Stimulated activated CD4-positive, alpha-beta T cell treated with anti-CD3 and anti-CD28 coated beads, Interleukin-4, amount 100 ng/mL, for 4 hours (primary cell): ENCODE data around the gene RTN4R.
"Not testable (repeated sequence)": the region's sequence is repeated elsewhere in the genome, so short reads cannot be mapped to it uniquely, and the experiment has no call there.

ENCODE experiments used
- DNase-seq, 2 experiments: peaks; one replicate each; pipeline ENCODE4 v3.0.0-alpha.2; 2020

Gene RTN4R

DNA sequence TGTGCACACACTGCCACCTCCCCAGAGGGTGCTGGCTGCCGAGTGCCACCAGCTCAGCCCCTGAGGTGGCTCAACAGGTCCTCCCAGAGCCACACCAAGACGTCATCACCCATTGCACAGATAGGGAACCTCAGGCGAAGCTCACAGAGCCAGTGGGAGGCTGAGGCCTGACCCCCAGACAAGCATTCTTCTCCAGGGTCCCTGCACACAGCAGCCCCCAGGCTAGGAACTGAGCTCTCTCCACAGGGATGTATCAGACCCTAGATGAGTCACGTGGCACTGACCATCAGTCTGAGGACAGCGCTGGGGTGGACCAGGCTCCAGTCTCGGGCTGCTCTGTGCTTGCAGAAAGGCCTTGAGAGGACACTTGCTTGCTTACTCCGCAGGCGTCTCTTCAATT lies 1.6 kb upstream of the RTN4R start:
- DNase-seq = not testable (repeated sequence)

DNA sequence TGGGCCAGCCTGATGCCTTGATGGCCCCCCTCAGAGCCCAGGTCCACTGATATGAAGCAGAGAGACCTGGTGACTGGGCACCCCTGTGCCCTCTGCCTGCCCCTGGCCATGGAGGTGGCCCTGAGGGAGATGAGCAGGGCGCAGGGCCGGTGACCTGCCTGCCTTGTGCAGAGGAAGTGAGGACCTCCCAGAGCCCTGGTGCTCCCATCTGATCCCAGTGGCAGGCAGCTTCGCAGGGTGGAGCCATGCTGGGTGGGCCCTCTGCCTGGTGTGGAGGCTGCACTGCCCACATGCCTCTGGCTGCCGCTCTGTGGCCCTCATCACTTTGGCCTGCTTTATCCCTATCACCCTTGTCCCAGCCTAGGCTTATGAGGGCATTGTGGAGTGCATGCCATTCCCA lies 1.1 kb upstream of the RTN4R start:
- DNase-seq = not testable (repeated sequence)

DNA sequence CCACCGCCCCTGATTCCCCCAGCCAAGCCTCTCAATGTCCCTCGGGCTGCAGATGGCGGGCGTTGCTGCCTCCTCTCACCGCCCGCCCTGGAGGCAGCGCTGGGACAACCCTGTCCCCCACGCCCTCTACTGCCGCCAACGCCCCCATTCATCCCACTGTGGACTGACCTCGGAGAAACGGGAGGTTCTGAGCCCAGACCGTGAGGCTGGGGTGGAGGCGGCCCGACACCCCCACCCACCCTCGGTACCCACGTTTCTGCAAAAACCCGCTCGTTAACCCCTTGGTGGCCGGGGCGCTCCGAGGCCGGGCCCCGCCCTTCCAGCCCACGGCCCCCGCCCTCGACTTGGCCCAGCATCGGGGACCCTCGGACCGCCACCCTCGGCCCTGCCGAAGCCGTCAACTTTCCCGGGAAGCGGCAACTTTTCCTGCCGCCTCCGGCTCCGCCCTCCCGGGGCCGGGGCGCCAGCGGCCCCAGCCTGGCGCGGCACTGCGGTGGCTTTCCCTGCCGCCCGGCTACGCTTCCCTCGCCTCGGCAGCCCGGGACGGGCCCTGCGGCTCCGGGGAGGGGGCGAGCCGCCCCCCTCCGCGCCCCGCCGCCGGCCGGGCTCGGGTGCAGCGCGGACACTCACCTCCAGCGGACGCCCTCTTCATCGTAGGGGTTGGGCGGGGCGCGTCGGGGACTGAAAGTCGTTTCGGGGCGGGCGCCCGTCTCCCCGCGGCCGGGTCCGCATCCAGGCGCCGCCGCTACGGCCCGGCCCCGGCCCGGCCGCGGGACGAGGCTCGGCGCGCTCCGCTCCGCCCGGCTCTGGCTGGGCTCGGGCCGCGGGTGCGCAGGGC lies 458 bp downstream of the RTN4R start:
- DNase-seq = no peak

DNA sequence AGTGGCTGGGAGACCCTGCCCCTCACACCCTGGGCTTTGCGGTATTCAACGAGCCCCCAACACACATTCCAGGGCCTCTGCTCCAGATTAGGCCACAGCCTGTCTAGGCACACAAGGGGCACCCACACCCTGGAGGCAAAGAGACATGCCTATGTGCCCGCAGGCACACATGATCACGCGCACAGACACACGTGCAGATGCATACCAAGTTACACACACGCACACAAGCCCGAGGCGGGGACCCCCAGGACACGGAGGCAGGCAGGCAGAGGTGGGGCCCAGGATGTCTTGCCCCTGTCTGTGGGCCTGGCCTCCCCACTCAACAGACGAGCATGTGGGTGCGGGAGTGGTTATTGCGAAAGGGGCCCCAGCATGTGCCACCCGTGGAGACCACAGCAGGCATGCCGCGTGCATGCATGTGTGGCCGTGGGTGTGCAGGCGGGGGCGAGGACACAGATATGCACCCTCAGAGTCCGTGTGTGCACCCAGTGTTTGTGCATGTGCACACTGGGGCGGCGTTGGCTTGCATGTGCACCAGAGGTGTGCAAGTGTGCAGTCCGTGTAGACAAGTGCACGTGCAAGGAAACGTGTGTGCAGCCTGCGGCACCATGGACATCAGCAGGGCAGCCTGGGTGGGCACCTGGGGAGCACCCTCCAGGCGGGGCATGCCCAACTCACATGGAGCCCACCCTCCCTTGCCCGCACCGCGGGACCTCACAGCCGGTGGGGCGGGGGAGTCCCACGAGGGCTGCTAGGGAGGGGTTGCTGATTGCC lies 1.3 kb downstream of the RTN4R start:
- not testable (repeated sequence) for DNase-seq

DNA sequence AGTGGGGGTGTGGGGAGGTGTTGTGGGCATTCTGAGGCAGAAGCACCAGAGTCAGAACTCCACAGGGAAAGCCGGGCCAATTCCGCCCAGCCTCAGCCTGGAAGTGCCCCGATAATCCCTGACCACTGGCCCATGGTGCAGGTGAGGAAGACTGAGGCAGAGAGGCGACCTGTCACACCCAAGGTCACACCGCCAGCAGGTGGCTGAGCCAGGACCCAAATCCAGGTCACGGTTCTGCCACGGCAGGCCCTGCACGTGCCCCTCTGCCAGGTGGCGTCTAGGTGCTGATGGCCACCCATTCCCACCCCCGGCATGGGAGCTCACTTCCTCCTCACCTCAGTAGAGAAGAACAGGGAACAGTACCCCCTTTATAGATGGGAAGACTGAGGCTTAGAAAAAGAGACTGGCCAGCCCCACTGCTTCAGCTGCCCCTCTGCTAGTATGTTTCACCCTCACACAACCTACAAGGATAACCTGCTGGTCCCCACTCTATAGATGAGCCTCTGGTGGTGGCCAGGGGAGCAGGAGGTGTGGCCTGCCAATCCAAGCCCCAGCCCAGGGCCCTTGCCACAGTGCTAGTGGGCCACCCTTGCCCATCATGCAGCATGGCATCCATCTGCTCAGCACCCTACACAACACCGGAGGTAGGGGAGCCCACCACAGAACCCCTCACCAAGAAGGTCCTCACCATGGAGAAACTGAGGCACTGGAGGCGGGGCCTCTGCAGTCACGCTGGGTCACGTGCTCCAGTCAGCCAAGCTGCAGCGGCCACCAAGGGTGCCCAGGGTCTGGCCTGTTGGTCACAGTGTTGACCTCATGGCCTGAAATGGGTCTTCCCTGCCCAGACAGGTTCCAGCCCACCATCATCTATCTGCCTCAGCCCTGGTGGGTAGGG lies 2.1 kb downstream of the RTN4R start:
- not testable (repeated sequence) for DNase-seq

DNA sequence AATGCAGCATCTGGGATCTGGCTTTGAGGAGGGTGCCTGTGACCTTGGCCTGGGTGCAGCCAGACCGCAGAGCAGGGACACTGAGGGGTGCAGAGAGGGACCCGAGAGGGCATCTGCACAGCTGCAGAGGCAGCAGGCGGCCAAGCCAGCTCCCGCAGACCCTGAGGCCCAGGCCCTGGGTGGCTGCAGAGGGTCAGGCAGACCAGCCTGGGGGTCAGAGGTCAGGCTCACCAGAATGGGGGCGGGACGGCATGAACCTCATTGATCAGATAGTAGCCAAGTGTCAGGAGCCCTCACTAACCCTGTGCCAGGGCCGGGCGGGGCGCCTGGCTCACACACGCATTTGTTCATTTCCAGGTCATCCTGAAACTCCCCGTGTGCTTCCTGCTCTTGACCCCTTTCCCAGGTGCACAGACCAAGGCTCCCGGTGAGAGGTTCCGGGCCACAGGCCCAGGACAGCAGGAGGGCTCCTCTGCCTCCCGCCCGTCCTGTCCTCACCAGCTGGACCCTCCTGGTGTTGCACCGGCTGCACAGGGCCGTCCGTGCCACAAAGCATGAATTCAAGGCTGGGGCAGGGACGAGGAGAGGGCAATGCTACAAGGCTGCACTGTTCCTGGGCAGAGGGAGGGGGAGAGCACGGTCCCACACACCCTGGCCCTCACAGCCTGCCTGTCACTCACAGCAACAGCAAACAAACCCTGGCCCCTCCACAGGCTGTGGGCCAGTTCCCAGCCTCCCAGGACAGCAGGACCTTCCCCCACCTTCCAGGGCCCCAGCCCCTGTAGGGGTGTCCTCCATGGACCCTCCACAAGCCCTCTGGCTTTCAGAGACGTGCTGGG lies 3.3 kb downstream of the RTN4R start:
- DNase-seq = no peak

DNA sequence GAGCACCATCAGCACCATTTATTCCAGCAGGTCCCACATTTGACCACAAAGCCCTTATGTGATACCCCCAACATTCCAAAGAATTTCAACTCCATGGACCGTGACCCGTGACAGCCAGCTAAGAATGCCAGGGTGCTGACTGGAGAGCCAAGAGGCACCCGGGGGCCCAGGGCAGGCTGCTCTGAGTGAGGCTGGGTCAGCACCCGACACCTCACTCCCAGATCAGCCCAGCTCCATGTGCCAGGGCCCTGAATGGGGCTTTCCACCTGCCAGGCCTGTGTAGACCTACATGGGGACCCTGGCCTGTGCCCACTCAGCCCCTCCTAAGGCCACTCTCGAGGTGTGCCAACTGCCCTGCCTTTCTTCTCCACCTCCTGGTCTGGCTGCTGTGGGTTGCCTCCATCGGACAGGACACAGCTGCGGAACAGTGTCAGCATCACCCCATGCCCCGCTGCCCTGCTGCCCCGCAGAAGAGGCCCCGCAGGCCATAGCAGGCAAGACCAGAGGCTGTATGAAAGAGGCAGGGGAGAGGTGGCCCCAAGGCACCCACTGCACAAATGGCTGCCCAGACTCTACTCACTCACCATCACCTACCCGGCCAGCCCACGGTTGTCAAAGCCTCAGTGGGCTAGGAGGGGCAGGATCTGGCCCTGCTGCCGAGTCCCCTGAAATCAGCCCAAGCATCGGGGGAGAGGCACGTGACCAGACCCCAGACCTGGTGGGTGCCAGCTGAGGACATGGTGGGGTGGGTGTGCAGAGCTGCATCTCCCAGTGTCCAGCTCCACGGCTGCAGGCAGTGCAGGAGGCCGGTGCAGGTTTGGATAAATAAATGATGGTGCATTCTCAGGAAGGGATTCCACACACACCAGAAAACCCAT lies 4.5 kb downstream of the RTN4R start:
- not testable (repeated sequence) for DNase-seq

DNA sequence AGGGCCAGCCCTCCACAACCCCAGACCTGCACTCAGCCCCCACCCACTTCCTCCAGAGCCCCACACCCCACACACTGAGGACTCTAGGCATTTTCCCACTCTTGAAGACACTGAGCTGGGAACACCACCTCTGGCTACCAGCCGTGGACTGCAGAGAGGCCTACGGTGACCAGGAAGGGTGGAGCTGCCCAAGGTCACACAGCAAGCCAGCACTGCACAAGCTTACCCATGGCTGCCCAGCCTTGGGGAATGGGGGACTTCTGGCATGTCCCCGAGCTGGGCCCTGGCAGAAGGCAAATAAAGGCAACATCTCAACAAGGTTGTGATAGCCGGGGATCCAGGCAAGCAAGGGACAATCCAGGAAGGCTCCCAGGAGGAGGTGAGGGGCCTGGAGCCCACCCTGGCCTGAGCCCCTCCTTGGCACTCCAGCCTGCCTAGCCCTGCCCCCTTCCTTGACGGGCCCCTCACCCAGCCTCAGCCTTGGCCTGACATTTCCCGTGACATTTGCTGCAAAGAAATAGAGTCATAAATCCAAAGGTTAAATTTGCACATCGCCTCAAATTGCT lies 5.5 kb downstream of the RTN4R start:
- no peak for DNase-seq

DNA sequence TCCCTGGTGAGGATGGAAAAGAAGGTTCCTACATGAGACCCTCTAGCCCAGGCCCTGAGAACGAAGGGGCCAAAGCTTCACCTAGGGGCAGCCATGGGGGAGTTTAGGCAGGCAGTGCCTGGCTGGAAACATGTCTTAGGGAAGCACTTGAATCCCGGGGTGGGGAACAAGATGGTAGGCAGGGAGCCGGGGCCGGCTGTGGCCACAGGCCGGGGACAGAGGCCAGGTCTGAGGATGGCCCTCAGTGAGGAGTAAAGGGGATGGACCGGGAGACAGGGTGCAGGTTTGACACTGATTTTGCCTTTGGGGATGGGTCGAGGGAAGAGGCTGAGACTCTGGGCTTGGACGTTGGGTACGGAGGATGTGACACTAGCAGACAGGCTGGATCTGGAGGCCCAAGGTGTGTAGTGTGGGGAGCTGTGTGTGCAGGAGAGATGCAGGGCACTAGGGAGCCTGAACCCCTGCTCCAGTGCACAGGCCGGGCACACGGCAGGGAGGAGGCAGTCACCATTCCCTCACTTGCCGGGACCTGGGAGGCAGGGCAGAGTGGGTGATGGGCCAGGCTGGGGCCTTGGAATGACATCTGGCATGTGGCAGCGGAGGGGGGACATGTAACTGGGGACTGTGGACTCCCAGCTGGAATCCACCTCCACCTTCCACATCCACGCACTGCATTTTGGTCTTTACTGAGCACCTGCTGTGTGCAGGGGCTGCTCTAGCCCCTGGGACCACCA lies 6.1 kb downstream of the RTN4R start:
- no peak for DNase-seq

DNA sequence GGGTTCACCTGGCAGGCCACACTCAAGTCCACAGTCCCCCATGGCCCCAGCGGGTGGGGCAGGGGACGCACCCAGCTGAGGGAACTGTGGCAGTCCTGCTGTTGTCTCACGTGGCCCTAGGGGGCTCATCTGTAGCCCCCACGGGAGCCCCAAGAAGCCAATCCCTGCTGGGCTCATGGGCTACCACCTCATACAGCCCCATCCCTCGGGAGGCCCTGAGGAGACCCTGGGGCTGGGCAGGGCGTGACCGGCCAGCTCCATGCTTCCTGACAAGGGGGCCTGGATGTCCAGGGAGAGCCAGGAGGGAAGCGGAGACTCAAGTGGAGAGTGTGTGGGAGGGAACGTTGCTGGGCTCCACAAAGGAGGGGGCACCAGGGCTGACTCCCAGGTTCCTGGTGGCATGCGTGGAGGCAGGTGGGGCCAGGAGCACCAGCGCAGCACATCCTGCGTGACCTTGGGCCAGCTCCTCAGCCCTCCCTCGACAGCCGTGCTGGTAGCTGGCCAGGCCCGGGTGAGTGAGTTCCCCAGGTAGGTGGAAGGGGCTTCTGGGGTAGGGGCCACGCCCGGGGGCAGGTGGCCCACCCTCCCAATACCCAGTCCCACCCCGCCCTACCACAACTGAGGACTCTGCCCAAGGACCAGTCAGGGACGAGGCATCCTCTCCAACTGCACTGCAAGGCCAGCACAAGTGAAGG lies 7.9 kb downstream of the RTN4R start:
- DNase-seq = no peak

DNA sequence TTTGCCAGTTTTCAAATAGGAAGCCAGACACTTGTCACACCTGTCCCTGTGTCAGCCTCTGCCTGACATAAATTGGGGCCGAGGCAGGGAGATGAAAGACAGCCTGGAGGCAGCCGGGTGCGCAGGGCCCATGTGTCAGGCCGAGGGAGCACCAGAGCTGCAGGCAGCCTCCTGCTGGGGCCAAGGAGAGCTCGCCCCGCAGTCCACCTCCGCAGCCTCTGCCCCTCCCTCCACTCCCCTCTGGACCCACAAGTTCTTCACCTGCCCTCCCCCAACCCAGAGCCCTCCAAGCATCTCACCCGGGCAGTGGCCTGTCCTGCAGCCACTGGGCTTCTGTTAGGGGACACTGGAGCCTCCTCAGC lies 8.8 kb downstream of the RTN4R start:
- DNase-seq = no peak

DNA sequence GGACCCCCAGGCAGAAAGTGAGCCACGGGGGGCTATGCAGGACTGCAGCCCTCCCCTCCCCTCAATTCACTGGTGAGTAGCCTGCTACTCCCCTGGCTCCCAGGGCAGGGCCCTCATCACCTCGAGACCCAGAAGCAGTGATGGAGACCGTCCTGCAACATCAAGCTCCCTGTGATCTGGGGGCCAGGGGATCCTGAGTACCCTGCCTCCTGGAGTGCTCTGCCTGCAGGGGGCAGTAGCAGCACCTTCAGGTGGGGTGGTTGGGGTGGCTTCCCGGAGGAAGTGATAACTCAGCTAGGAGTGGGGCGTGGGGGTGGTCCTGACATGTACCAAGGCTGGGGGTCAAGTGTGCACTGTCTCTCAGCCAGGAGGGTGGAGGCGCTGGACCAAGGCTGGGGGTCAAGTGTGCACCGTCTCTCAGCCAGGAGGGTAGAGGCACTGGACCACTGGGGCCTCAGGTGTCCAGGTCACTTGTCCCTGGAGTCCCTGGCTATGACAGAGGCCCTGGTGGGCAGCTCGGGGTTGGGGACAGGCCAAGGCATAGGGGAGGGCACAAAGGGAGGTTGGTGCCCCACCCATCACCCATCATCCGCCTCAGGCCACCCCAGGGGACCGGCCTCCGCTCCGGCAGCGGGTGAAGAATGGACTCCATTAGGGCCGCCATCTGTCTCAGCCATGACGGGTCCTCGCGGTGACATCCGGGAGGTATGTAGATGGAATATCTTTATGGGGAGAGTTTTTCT lies 9.4 kb downstream of the RTN4R start:
- no peak for DNase-seq

DNA sequence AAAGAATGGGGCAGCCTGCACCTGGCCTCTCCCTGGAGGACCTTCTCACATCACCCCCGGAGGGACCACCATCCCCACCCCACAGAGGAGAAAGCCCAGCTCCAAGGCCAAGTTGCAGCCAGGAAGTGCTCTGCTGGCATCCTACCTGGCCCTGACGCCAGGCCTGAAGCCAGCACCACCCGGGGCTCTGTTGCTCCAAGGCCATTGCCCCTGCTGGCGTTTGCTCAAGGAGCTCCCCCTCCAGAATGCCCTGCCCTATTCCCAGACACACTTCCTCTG lies 10.2 kb downstream of the RTN4R start:
- no peak for DNase-seq

DNA sequence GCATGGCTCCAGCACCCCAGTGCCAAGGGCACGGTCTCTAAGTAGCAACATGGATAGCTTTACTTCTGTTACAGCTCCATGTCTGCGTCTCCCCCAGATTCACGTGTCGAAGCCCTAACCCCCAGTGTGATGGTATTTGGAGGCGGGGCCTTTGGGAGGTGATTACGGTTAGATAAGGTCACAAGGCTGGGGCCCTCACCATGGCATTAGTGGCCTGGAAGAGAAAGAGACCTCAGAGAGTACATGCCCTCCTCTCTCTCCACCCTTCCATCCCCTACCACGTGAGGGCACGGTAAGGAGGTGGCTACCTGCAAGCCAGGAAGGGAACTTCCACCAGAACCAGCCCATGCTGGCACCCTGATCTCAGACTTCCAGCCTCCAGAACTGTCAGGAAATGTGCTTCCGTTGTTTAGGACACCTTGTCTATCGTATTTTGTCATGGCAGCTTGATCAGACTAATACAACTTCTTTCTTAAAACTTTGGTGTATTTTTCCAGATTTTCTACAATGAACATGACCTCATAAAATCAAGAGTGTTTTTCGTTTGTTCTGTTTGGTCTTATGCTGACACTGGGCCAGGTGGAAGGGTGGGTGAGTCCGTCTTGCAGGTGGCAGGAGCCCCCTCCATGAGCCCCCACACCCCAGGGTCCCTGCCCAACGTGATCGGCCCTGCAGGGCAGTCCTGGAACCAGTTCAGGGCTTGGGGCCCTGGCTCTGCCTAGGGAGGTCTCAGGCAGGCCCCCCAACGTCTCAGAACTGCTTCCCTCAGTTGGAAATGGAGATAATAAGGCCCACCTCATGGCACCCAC lies 10.7 kb downstream of the RTN4R start:
- DNase-seq = no peak

DNA sequence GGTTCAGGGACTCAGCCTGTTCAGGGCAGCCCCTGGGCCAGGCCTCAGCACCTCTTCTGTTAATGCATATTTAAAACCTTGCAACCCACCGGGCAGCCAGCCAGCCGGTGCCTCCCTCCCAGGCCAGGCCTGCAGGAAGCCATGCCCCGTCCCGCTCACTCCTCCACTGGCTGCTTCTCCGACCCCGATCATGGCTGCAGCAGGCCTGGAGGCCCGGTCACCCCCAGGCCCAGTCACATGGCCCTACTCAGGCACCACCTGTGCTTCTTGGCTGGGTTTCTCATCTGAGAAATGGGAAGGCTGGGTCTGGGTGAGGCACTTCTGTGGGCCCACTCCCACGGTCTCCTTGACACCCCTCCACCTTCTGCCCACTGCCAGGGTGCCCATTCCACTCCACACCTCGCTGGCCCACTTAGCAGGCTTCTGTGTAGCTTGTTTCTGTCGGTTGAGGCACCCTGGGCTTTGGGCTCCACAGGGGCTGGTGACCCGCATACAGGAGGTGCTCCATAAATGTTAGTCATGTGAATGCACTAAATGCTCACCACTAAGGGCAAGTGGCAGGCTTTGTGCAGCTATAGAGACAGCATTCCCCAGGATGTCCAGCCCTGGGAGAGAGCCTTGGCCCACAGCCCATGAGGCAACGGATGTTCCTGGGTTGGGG lies 11.4 kb downstream of the RTN4R start:
- DNase-seq = no peak

DNA sequence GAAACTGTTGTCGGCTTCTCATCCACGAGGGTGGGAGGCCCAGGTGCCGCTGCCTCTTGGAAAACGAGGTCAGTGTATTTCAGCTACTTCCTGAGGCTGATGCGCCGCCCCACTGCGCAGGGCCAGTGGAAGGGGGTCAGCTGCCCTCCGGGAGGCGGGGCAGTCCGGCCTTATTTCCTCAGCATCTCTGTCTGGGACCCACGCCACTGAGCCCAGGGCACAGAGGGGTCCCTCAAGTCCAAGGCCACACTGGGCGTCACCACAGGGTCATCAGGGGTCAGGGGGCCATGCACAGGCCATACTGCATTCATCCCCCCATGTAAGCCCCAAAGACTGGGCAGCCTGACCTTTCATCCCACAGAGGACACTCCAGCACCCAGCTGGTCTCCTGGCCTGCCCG lies 12.1 kb downstream of the RTN4R start:
- no peak for DNase-seq
